ENCODE results near the gene DHRS7.

Gene DHRS7

GRCh38 chr14:60196291-60196690, 31.1 kb upstream of the DHRS7 start:
- Histone ChIP-seq H3K27ac (ENCODE audit: low read length) (no peak overlapping the region), H2AFZ (ENCODE audit: low read depth, low read length) (no peak overlapping the region), H3K27me3 (ENCODE audit: insufficient read depth, low read length, poor library complexity) (no peaks in the 10 kb centered on the region), H3K4me3 (ENCODE audit: low read depth in 1 of 2, low read length in 2 of 2) (no peak overlapping the region), H3K4me2 (ENCODE audit: insufficient read depth, low read length) (no peak overlapping the region), H3K79me2 (ENCODE audit: insufficient read depth, low read length) (no peaks in the 10 kb centered on the region), H4K20me1 (ENCODE audit: insufficient read depth, low read length) (no peaks in the 10 kb centered on the region), H3K4me1 (ENCODE audit: insufficient read depth, low read length) (peaks cover 15% of the 10 kb centered on the region), H3K9ac (ENCODE audit: low read depth, low read length) (no peak overlapping the region), H3K9me3 (ENCODE audit: insufficient read depth, low read length, severe bottlenecking) (no peaks in the 10 kb centered on the region), H3K36me3 (ENCODE audit: insufficient read depth, low read length) (no peaks in the 10 kb centered on the region)
- DNase-seq (no peak), ATAC-seq (ENCODE audit: insufficient read depth, low read depth) (peak; percentile 69; the same call in 1 of the 3 replicates)
- TF ChIP-seq, protein P1, sequence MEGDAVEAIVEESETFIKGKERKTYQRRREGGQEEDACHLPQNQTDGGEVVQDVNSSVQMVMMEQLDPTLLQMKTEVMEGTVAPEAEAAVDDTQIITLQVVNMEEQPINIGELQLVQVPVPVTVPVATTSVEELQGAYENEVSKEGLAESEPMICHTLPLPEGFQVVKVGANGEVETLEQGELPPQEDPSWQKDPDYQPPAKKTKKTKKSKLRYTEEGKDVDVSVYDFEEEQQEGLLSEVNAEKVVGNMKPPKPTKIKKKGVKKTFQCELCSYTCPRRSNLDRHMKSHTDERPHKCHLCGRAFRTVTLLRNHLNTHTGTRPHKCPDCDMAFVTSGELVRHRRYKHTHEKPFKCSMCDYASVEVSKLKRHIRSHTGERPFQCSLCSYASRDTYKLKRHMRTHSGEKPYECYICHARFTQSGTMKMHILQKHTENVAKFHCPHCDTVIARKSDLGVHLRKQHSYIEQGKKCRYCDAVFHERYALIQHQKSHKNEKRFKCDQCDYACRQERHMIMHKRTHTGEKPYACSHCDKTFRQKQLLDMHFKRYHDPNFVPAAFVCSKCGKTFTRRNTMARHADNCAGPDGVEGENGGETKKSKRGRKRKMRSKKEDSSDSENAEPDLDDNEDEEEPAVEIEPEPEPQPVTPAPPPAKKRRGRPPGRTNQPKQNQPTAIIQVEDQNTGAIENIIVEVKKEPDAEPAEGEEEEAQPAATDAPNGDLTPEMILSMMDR (IDR thresholded peaks at IDR 0.05; ENCODE audit: borderline replicate concordance, extremely low read depth, low read length, poor library complexity, severe bottlenecking): no peak
- no peak for TF ChIP-seq EZH2 (IDR thresholded peaks at IDR 0.05; ENCODE audit: borderline replicate concordance, low read depth, low read length, severe bottlenecking)

DNA sequence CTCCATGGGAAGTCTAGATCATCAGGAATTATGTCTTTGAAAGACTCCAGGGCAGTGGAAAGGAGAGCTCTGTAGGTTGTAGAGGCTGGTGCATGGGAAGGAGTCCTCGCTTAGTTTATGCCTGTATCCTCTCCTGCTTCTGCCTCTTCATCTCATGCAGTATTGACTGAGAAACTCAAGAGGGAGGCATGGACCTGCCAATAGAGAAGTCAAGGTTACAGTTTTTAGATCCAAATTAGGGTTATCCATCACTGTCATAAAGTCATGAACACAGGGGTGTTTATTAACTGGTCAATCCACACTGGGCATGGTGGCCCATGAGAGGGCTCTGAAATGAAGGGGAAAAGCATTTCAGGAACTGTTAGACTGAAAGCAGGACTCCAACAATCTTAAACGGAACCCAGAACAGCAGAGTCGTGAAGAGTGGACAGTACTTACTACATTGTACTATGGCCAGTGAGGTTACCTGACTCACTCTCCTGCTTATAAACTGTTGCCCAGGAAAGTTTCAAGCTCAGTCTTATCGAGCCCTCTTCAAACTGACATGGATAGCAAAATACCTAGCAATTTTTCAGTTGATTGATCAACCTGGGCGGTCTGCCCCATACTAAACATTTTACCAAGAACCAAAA, 30.1 kb upstream of the DHRS7 start:
- H3K4me3 ChIP-seq (ENCODE audit: low read depth in 1 of 2, low read length in 2 of 2): no peak overlapping the region
- TF ChIP-seq EZH2 (IDR thresholded peaks at IDR 0.05; ENCODE audit: borderline replicate concordance, low read depth, low read length, severe bottlenecking): no peak
- TF ChIP-seq, protein P1 (IDR thresholded peaks at IDR 0.05; ENCODE audit: borderline replicate concordance, extremely low read depth, low read length, poor library complexity, severe bottlenecking): no peak
- H3K79me2 ChIP-seq (ENCODE audit: insufficient read depth, low read length): no peaks in the 10 kb centered on the region
- H3K4me2 ChIP-seq (ENCODE audit: insufficient read depth, low read length): no peak overlapping the region
- H3K27me3 ChIP-seq (ENCODE audit: insufficient read depth, low read length, poor library complexity): no peaks in the 10 kb centered on the region
- no peaks in the 10 kb centered on the region for H3K36me3 ChIP-seq (ENCODE audit: insufficient read depth, low read length)
- H3K9me3 ChIP-seq (ENCODE audit: insufficient read depth, low read length, severe bottlenecking): no peaks in the 10 kb centered on the region
- H3K9ac ChIP-seq (ENCODE audit: low read depth, low read length): no peak overlapping the region
- DNase-seq (no peak), ATAC-seq (ENCODE audit: insufficient read depth, low read depth) (no peak)
- no peaks in the 10 kb centered on the region for H4K20me1 ChIP-seq (ENCODE audit: insufficient read depth, low read length)
- no peak overlapping the region for H2AFZ ChIP-seq (ENCODE audit: low read depth, low read length)
- peaks cover 15% of the 10 kb centered on the region for H3K4me1 ChIP-seq (ENCODE audit: insufficient read depth, low read length)
- H3K27ac ChIP-seq (ENCODE audit: low read length): no peak overlapping the region

DNA sequence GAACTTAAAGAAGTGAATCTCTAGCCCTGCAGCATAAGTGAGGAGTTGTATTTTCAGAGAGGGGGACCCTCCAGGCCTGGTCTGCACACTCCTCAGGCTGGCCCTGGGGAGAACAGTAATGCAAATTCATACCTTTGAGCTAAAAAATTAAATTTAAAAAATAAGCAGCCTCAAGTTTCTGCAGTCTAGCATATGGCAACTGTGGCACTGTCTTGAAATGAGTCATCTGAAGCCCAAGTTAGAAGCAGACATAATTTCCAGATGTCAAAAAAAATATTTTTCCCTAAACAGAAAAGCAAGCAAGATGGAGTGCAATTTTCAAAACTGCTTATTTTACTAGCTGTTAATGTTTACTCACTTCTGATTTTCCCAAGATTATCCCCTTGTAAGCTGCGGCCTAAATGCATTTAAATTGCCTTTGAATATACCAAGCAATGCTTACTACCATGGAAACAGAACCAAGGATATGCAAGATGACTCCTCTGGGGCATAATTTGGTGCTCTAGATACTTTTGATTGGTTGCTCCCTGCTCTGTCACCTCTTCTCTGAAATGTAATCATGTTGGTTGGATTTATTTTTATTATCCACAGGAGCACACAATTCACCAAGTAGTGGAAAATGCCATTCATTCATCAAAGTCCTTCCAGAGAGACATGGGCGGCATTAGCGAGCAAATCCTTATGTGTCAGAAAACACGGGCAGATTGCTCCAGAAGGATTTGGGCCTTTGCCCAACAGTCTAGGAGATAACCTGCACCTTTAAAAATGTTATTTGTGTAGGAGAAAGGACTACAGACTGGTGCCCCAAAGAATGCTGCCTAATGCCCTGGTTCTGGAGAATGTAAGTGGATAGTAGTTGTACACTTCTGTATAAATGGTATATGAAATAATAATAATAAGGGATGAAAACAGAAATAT, 25.0 kb upstream of the DHRS7 start:
- TF ChIP-seq EZH2 (IDR thresholded peaks at IDR 0.05; ENCODE audit: borderline replicate concordance, low read depth, low read length, severe bottlenecking): no peak
- TF ChIP-seq, protein P1 (IDR thresholded peaks at IDR 0.05; ENCODE audit: borderline replicate concordance, extremely low read depth, low read length, poor library complexity, severe bottlenecking): no peak
- Histone ChIP-seq H3K27me3 (ENCODE audit: insufficient read depth, low read length, poor library complexity) (no peaks in the 10 kb centered on the region), H3K36me3 (ENCODE audit: insufficient read depth, low read length) (no peaks in the 10 kb centered on the region), H3K4me3 (ENCODE audit: low read depth in 1 of 2, low read length in 2 of 2) (no peak overlapping the region), H3K4me1 (ENCODE audit: insufficient read depth, low read length) (no peaks in the 10 kb centered on the region), H4K20me1 (ENCODE audit: insufficient read depth, low read length) (no peaks in the 10 kb centered on the region), H3K27ac (ENCODE audit: low read length) (no peak overlapping the region), H3K9ac (ENCODE audit: low read depth, low read length) (no peak overlapping the region), H3K9me3 (ENCODE audit: insufficient read depth, low read length, severe bottlenecking) (no peaks in the 10 kb centered on the region), H3K4me2 (ENCODE audit: insufficient read depth, low read length) (no peak overlapping the region), H2AFZ (ENCODE audit: low read depth, low read length) (no peak overlapping the region), H3K79me2 (ENCODE audit: insufficient read depth, low read length) (no peaks in the 10 kb centered on the region)
- ATAC-seq (ENCODE audit: insufficient read depth, low read depth) (no peak), DNase-seq (no peak)
